Measurements from ENCODE around the gene MICU1.
A peak's percentile ranks its signal among the peaks of the same experiment; 100 is the strongest.
"Not testable (repeated sequence)": the region's sequence is repeated elsewhere in the genome, so short reads cannot be mapped to it uniquely, and the experiment has no call there.

The MICU1 gene

DNA sequence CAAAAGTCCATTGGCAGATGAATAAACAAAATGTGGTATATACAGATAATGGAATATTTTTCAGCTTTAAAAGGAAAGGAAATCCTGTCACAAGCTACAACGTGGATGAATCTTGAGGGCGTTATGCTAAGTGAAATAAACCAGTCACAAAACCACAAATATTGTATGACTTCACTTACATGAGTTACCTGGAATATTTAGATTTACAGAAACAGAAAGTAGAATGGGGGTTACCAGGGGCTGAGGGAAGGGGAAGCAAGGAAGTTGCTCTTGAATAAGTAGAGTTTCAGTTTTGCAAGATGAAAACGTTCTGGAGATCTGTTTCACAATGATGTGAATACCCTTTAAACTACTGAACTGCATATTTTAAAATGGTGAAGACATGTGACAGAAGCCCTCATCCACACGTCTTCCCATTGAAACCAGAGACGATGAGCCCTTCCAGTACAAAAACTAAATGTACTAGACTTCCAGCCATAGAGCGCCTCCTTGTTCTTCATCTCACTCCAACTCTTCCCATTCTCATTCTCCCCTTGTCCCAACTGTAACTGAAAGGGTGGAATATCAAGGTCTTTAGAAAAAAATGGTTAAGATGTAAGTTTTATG lies 62.4 kb downstream of the MICU1 start:
- peak in 2 of 3 donors; percentile 4 to 5 for DNase-seq (ENCODE audit: low read depth in 3 of 3)

DNA sequence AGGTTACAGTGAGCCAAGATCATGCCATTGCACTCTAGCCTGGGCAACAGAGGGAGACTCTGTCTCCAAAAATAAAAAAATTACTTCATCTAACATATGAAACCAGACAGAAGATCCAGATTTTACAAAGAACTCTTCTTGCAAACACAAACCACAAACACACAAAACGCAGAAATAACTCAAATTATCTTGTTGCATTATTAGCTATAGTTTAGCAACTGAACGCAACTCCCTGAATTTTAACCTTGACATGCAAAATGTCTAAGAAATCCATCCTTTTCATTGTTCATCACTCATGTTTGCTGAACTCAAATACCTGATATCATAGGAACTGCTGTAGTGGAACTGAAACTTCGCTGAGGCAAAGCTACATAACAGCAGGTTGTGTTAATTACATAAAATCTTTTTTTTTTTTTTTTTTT lies 64.1 kb downstream of the MICU1 start:
- no peak for DNase-seq (ENCODE audit: low read depth in 3 of 3)

- no peak for DNase-seq (ENCODE audit: low read depth in 3 of 3)
Observed at GRCh38 chr10:72557362-72557761, 68.5 kb downstream of the MICU1 start.

GRCh38 chr10:72552857-72553256 lies 73.0 kb downstream of the MICU1 start:
- DNase-seq (ENCODE audit: low read depth in 3 of 3) = no peak

GRCh38 chr10:72550239-72550638 lies 75.6 kb downstream of the MICU1 start:
- DNase-seq (ENCODE audit: low read depth in 3 of 3) = no peak

DNA sequence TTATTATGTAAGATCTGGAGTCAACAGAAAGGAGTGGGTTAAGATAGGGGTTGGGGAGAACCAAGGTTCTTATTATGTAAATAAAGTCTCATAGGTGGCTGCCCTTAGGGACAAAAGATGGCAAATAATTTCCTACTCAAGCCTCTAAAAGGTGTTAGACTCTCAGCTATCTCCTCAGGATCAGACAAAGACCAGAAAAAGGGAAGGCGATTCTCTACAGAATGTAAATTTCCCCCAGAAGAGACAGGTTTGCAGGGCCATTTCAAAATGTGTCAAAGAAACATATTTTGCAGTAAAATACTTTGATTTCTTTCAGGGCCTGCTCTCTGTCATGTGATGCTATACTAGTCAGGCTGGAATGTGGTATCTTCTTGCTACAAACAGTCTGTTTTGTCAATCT lies 80.3 kb downstream of the MICU1 start:
- DNase-seq (ENCODE audit: low read depth in 3 of 3) = no peak

DNA sequence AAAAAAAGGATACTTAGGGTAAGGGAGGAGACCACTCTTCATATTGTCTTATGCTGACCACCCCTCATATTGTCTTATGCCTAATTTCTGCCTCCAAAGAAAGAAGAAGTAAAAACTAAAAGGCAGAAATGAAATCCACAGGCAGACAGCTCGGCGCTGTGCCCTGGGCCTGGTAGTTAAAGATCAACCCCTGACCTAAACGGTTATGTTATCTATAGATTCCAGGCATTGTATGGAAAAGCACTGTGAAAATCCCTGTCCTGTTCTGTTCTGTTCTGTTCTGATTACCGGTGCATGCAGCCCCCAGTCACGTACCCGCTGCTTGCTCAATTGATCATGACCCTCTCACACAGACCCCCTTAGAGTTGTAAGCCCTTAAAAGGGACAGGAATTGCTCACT lies 82.0 kb downstream of the MICU1 start:
- not testable (repeated sequence) for DNase-seq (ENCODE audit: low read depth in 3 of 3)

DNA sequence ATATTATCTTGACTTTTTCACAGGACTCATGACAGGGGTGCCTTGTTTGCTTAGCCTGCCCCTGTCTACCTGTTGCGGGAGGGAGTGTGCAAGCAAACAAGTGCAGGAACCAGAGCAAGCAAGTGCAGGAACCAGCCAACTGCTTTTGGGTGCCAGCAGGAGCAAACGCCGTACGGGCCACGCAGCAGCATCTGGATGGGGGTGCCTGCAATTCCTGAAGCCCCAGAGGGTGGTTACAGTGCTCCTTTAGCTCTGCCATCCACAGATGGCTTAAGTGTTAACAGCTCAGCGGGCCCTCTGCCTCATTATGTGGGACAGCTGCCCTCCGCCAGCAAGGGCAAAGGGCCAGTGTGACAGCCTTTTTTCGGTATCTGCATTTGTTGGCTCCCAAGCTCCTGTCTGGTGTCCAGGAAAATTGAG lies 83.5 kb downstream of the MICU1 start:
- no peak for DNase-seq (ENCODE audit: low read depth in 3 of 3)

GRCh38 chr10:72541337-72541736 lies 84.5 kb downstream of the MICU1 start:
- no peak for DNase-seq (ENCODE audit: low read depth in 3 of 3)

DNA sequence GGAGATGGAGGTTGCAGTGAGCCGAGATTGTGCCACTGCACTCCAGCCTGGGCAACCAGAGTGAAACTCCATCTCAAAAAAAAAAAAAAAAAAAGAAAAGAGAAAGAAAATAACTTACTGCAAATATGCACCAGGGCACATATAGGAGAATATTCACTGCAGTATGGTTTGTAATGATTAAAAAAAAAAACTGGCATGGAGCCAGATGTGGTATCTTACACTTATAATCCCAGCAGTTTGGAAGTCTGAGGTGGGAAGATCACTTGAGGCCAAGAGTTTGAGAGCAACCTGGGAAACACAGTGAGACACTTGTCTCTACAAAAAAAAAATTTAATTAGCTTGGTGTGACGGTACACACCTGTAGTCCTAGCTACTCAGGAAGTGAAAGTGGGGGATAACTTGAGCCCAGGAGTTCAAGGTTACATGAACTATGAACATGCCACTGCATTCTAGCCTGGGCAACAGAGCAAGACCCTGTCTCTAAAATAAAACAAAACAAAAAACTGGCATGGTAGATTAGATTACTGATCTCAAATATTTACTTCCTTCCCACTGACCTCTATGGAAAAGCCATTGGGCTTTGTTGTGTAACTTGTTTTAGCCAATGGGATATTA lies 85.6 kb downstream of the MICU1 start:
- no peak for DNase-seq (ENCODE audit: low read depth in 3 of 3)

DNA sequence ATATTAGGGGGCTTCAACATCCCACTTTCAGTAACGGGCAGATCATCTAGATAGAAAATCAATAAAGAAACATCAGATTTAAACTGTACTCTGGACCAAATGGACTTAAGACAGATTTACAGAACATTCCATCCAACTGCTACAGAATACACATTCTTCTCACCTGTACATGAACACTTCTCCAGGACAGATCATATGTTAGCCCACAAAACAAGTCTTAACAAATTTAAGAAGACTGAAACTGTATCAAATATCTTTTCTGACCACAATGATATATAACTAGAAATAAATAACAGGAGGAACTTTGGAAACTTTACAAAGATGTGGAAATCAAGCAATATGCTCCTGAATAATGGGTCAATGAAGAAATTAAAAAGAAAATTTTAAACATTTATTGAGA lies 86.7 kb downstream of the MICU1 start:
- DNase-seq (ENCODE audit: low read depth in 3 of 3) = no peak

GRCh38 chr10:72525689-72526088 lies 100.2 kb downstream of the MICU1 start:
- DNase-seq (ENCODE audit: low read depth in 3 of 3) = no peak

DNA sequence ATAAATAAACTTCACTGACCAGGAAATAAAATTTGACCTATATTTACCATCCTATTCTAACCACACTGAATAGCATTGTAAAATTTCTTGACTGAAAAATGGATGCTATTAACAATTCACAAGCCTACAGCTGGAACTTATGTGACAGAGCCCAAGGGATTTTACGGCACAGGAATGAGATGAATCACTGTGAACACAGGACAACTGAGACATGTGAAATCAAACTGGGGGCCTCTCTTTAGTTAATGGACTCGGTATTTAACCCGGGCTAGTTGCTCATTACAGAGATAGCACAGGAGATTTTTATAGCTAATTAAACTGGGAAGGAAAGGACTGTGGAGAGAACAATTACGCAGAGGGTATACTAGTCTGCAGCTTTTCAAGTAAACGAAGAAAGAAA lies 100.6 kb downstream of the MICU1 start:
- no peak for DNase-seq (ENCODE audit: low read depth in 3 of 3)

- no peak for DNase-seq (ENCODE audit: low read depth in 3 of 3)
Observed at GRCh38 chr10:72524489-72524888, 101.4 kb downstream of the MICU1 start.

GRCh38 chr10:72523932-72524396 lies 101.9 kb downstream of the MICU1 start:
- DNase-seq (ENCODE audit: low read depth in 3 of 3) = no peak

DNA sequence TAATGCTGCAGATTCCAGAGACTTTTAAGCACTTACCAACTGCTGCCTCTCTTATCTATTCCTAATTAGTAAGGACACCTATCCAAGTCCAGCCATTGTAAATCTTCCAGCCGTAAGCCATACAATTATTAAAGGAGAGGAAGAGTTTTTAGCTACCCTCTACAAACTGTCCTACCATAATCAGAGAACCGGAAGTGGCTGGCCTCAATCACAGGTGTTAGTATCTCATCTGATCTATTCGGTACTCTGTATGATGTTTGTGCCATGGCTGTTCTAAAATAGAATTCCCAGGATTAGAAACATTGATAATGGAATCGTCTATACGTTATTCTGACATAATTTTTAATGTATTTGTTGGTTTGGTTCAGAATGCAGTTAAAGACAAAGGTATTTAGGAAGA lies 102.8 kb downstream of the MICU1 start:
- no peak for DNase-seq (ENCODE audit: low read depth in 3 of 3)

GRCh38 chr10:72517244-72517643 lies 108.6 kb downstream of the MICU1 start:
- DNase-seq (ENCODE audit: low read depth in 3 of 3) = no peak

DNA sequence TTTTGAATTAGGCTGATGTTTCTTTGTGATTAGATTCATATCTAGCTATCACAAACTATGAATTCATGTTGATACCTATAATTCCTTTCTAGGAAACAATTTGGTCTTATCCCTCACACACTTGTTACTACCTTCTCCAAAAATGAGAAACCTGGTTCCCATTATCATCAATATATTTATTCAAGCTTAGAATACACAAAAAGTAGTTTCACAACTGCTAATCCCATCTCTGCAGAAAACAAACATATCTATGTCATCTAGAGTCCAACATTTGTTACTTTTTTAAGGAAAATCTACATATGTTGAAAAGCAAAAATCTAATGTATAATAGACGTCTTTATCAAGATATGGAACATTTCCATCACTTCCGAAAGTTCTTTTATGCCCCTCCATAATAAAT lies 110.4 kb downstream of the MICU1 start:
- DNase-seq (ENCODE audit: low read depth in 3 of 3) = no peak

- DNase-seq (ENCODE audit: low read depth in 3 of 3) = no peak
Observed at GRCh38 chr10:72513910-72514309, 112.0 kb downstream of the MICU1 start.

GRCh38 chr10:72511459-72511858 lies 114.4 kb downstream of the MICU1 start:
- DNase-seq (ENCODE audit: low read depth in 3 of 3) = no peak

DNA sequence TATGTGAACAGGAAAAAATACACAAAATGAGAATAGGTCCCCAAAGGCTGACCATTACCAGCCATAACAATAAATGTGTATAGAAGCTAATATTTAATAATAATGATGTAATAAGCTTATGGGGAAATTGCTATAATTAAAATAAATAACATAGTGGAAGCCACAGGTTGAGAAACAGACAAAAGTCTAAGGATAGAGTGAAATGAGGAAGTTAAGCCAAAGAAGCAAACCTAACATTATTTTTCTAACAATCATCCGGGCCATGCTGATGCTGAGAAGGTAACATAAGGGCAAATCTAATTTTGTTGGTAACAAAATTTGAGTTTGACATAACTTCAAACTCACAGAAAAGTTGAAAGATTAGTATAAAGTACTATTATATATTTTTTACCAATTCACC lies 115.9 kb downstream of the MICU1 start:
- DNase-seq (ENCODE audit: low read depth in 3 of 3) = no peak

- no peak for DNase-seq (ENCODE audit: low read depth in 3 of 3)
Observed at GRCh38 chr10:72509206-72509799, 116.6 kb downstream of the MICU1 start.

GRCh38 chr10:72508033-72508432 lies 117.8 kb downstream of the MICU1 start:
- DNase-seq (ENCODE audit: low read depth in 3 of 3) = no peak

Data from stimulated activated CD4-positive, alpha-beta T cell treated with anti-CD3 and anti-CD28 coated beads, TNF-alpha, amount 100 ng/mL, for 48 hours (primary cell).